ENCODE measurements around the gene ZNF621. TPM values are rescaled to one million over a fixed set of nuclear protein-coding genes. Genes with fewer than 3 reads are reported as not detected.

The ZNF621 gene
- 5.2 to 7.9 TPM (median 6.5 TPM) in 5 replicates for total RNA-seq (2022; extraction: Qiagen RNA extraction; ENCODE audit: low read depth)

DNA sequence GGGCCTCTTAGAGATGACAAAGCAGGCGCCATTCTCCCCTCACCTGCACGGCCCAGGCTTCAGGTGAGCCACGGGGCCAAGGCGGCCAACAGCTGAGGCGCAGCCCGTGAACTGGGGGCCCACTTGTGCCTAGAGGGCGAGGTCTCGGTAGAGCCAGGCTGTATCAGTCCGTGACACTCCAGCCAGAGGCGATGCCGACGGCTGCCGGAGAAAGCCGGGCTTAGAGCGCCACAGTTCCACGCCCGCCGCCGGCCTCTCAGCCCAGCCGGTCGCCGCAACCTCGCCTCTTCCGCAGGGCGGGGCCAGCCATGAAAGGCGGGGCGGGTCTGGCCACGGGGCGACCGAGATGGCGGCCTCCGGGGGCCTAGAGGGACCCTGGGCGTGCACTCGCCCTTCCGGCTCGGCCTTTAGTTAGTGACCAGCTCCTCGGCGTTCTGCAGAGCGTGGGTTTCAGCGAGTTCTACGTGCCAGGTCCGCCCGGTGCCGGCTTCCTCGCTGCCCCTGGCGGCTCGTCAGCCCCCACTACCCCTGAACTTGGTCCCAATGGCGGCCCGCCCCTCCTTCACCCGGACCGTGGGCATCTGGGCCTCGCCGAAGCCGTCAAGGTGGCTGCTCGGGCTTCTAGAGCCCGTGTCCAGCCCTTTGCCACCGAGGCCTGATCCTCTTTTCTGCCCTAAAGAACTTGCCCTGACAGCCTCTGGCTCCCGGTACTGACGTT, at the start of gene ZNF621:
TSS of gene ZNF621 (plus strand) at position 393 of the 718 bp plus-strand sequence. CDS start 881 bp downstream, outside the sequence.

DNA sequence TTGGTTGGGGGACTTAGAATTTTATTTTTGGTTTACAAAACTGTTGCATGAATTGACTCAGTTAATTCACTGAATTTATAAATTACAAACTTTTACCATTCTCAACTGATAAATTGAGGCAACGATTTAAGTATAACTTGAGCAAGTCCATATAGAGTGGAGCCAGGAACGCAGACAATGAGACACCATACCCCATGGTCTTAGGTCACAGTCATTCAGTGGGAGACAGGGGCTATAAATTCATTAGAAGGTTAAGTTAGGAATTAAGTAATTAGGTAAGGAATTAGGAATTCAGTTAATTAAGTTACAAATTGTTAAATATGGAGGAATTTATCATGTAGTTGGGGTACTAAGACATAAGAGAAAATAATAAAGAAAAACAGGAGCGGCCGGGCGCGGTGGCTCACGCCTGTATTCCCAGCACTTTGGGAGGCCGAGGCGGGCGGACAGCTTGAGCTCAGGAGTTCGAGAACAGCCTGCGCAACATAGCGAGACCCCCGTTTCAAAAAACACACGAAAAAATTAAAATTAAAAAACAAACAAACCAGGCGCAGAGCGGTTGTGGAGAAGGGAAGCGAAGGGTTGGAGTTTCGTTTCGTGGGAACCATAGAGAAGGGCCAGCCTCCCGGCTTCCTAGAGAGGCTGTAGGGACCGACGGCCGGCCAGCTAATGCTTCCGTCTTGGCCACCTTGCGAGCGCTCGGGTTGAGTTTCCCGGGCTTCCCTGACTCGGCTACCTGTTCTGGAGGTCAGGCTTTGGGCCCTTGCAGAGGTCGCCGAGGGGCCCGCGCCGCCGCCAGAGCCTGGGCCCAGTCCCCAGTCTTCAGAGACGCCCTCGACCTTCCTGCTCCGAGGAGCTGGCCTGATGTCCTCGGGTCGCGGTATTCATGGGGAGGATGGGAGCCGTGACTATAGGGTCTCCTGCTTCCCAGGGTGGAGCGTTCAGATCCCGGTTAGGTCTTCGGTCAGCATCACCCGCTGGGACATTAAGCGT, 48.0 kb upstream of the ZNF621 start, which contains the start of gene ZNF619:
TSS of gene ZNF619 (plus strand) at position 645 of the 993 bp plus-strand sequence. CDS start 858 bp downstream, outside the sequence.

DNA sequence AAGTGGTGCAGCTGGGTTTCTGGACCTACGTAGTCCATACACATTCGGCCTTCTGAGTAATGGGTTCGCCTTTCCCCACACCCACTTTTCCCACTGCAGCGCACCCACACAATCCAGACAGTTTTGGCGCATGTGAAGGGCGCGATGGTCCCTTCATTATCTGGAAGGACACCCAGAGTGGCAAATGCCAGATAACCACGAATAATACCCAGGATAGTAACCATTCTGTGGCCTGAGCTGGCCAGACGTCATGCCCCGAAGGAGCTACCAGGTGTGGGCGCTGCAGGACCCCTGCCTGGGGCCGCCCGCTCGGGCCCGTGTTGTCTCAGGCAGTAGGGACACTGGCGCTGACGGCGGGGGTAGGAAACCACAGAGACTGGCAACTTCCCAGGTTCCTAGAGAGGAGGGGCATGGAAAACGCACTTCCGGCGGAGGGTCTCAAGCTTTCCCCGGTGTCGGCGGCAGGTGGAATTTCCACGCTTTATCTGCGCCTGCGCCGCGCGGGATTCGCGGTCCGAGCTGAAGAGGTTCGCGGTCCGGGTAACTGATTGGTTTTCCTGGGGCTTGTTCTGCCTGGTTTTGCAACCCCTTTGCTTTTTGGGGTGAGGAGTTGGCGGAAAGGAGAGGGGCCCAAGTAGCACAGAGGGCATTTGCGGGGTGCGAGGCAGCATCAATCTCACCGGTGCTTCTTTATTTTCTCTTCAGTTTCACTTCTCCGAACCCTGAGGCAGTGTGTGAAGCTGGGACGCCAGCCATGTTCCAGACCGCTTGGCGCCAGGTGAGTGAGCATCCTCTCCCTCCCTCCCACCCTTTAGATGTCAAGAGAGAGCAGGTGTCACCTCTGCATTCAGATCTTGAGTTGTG, 18.9 kb upstream of the ZNF621 start, which contains the start of gene ZNF620:
TSS of gene ZNF620 (plus strand) at position 441 of the 864 bp plus-strand sequence. CDS start at position 755, 314 bp downstream.

Other genes starting within 250 kb of the ZNF621 start
- 46.7 to 67.9 TPM (median 57.7 TPM) in 5 replicates for gene EIF1B, start 215.3 kb upstream of the ZNF621 start, total RNA-seq (2022; extraction: Qiagen RNA extraction; ENCODE audit: low read depth)
- 0.11 TPM in 1 of 5 replicates, not detected in the others for gene ENTPD3, start 137.8 kb upstream of the ZNF621 start, total RNA-seq (2022; extraction: Qiagen RNA extraction; ENCODE audit: low read depth)
- 718 to 880 TPM (median 758 TPM) in 5 replicates for gene RPL14, start 67.6 kb upstream of the ZNF621 start, total RNA-seq (2022; extraction: Qiagen RNA extraction; ENCODE audit: low read depth)
- gene ZNF619, start 47.8 kb upstream of the ZNF621 start, total RNA-seq (2022; extraction: Qiagen RNA extraction; ENCODE audit: low read depth): 1.2 to 2.5 TPM (median 2.0 TPM) in 5 replicates
- gene ZNF620, start 18.9 kb upstream of the ZNF621 start, total RNA-seq (2022; extraction: Qiagen RNA extraction; ENCODE audit: low read depth): 1.5 to 1.8 TPM (median 1.6 TPM) in 5 replicates